Measurements from ENCODE around the gene DKC1.

The DKC1 gene

GRCh38 chrX:154738011-154738738 is 24.5 kb upstream of the DKC1 start:
- DNase-seq: peak; percentile 67 to 73

DNA sequence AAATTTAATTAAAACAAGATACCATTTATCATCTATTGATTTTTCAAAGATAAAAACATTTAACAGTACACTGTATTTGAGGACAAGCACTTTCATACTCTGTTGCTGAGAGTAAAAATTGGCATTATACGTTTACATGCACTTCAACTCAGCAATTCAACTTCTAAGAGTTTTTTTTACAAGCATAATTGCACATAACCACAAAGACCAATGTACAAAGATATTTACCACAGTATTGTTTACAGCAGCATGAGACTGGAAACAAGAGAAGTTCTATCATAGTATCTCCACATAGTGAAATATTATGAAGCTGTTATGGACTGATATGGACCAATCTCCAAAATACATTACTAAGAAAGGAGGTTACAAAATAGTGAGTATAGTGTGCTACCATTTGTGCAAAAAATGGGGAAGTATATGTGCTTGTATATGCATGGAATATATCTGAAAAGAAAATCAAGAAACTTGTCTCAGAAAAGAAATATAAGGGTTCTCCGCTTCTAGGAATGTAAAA is 22.7 kb upstream of the DKC1 start:
- no peak for DNase-seq

GRCh38 chrX:154742613-154743012 is 20.1 kb upstream of the DKC1 start:
- DNase-seq: no peak

GRCh38 chrX:154748712-154749339 is 13.8 kb upstream of the DKC1 start:
- peak; percentile 45 to 92 for DNase-seq

- no peak for DNase-seq
Measured at GRCh38 chrX:154749856-154750255, 12.8 kb upstream of the DKC1 start.

- DNase-seq: peak in 1 of 2 donors; percentile 27
Measured at GRCh38 chrX:154750301-154751202, 12.1 kb upstream of the DKC1 start, which contains the start of gene GAB3. GAB3 (minus strand) TSS chrX:154751077; CDS start chrX:154751025, 52 bp downstream.

- no peak for DNase-seq
Measured at GRCh38 chrX:154751203-154751668, 11.4 kb upstream of the DKC1 start.

DNA sequence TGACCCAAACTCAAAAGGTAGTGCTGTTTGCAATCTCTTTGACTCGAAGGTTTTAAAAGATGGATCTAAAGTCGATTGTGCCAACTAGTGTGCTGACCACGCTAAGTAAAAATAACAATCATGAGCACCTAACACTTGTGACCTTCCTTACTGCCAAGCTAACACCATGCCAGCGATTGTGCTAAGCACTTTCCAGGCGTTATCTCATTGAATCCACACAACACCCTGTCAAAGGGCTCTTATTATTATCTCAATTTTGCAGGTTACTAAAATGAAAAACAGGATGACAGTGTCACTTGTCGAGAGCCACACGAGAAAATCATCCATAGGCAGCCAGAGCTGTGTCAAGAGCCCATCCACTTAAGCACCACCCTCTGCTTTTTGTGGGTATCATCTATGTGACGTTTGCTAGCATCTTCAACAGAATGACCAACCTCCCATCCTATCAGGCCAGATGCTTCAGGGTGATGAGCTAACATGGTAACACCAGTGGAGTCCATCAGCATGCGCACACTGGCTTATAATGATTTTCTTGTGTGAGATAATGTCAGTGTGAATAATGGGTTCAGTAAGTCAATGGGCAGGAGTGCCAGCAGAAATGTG is 10.9 kb upstream of the DKC1 start:
- no peak for DNase-seq

DNA sequence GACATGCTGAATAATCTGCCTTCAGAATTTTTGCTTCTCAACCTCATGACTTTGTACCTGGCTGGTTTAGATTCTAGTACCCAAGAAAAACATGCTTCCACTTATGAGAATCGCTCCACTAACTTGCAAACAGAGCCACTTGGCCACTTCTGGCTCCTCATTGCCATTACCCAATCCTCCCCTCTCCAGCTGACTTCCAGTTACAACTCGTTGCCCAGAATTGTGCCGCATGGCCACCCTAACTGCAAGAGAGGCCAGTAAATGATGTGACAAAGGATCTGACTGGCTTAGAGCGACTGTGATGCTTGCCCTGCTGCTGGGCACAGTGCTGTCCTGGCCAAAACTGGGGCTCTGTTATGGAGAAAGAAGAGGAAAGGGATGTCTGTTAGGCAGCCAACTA is 4.0 kb upstream of the DKC1 start:
- DNase-seq: no peak

DNA sequence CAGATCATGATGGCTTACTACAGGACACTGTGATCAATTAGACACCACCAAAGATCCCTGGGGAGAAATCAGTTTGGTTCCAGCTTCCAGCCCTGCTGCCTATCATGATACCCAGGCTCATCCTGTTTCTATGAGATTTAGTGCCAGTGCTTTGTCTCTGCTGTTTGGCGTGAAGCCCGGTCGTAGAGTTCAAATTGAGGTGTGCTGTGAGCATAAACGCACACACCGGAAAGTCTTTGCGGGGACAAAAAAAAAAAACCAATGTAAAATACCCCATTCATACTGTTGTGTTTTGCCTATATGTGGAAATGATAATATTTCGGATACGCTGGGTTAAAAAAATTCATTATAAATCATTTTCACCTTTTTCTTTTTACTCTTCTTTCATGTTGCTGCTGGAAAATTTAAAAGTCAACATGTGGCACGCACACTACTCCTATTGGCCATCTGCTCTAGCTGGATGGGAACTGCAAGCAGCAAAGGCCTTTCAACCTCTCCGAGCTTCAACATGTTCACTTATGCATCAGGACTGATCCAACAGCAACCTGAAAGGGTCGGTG is 607 bp upstream of the DKC1 start:
- no peak for DNase-seq

DNA sequence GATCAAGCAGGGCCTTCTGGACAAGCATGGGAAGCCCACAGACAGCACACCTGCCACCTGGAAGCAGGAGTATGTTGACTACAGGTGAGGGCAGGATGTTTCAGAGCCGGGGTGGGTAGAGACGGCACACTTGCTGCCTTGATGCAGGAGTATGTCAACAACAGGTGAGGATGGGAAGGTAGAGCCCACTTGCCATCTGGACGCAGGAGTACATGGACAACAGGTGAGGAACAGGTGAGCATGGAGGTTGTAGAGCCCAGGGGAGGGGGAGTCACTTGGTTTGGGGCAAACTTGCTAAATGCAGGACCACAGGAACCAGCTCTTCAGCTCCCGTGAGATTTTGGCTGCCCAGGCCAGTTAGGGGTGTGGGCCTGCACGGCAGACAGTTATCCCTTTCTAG is 12.0 kb downstream of the DKC1 start:
- no peak for DNase-seq

GRCh38 chrX:154775419-154776349 is 13.0 kb downstream of the DKC1 start:
- peak; percentile 60 to 81 for DNase-seq

GRCh38 chrX:154776753-154777152 is 14.1 kb downstream of the DKC1 start:
- no peak for DNase-seq

DNA sequence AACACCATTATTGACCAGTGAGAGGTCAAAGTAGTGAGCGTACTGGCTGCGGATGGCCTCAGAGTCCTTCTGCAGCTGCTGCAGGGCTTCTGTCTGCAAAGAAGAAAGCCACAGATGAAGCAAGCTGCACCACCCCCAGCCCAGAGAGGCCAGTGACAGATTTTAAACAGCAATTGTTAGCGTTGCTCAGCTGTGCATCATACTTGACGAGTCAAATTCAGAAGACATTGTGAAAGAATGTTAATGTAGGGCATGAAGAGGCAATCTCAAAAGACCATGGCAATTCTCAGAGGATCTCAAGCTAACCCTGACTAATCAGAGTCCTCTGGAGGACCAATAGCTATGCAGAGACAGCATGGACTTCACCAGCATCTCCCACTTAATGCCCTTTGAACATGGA is 16.6 kb downstream of the DKC1 start:
- no peak for DNase-seq

GRCh38 chrX:154780968-154781367 is 18.3 kb downstream of the DKC1 start:
- no peak for DNase-seq

DNA sequence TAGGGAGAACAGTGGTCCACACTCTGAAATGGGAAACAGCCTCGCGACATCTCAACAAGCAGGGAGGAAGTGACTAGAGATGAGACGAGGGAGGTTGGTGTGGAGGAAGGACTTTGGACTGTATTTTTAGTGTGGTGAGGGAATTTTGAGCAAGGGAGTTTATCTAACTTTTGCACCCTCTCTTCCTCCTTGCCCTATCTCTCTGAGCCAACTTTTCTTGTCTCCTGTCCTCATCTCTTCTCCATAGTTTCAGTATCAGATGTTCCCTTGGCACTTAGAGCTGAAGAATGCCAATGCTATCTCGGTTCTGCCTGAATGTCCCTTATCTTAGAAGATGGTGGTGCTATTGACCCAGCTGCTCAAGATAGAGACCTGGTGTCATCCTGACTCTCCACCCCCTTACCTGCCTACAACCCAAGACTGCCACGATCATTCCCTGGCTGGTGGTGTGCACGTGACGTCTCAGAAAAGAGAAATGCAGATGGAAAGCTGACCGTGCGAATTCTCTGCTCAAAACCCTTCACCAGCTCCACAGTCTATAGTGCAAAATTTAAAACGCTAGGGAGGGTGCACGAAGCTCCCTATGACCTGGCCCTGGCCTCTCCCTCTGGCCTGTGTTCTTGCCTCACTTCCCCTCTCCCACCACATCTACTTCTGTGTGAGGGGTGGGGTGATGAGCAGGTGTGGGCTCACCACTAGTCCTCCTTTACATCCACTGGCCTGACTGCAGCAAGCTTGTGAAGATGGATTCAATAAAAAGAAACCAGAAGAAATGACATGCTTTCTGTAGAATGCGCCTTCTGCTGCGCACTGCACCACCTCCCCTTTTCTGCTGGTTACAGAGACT is 21.7 kb downstream of the DKC1 start:
- DNase-seq: no peak

DNA sequence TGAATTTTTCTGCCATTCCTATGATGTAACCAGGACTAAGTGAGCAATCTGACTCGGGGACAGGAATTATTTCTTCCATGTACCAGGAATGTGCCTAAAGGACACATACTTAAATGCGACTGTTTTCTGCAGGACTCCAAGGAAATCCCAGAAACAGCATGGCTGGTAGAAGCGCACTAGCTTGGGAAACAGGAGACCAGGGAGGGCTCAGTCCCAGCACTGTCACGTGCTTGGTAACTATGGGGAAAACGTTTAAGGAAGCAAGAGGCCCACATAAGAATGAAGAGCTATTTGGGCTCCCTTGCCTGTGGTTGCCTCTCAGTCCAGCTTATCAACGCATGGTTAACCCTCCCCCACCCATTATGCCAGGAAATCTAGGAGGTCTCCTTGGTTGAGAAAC is 23.1 kb downstream of the DKC1 start:
- no peak for DNase-seq

GRCh38 chrX:154791467-154791866 is 28.8 kb downstream of the DKC1 start:
- DNase-seq: no peak

- DNase-seq: peak in 1 of 2 donors; percentile 44
Measured at GRCh38 chrX:154791939-154792338, 29.3 kb downstream of the DKC1 start.

- DNase-seq: no peak
Measured at GRCh38 chrX:154793084-154793795, 30.6 kb downstream of the DKC1 start.

Data from inflammatory macrophage treated with lipopolysaccharide for 1 hour (primary cell).